ENCODE data around the gene TTBK2.

Gene TTBK2

GRCh38 chr15:42733027-42733426, 187.6 kb downstream of the TTBK2 start:
- no peaks in the 10 kb centered on the region for H3K27me3 ChIP-seq (replicated peaks; ENCODE audit: insufficient read depth, low read length)
- peaks cover 14% of the 10 kb centered on the region for H3K79me2 ChIP-seq (ENCODE audit: low read length)
- H2AFZ ChIP-seq (ENCODE audit: low read length) = no peak overlapping the region
- no peaks in the 10 kb centered on the region for H4K20me1 ChIP-seq (ENCODE audit: insufficient read depth, low read length)
- no peaks in the 10 kb centered on the region for H3K9me3 ChIP-seq (replicated peaks; ENCODE audit: insufficient read depth, low read length)
- no peaks in the 10 kb centered on the region for H3K9me2 ChIP-seq (replicated peaks; ENCODE audit: insufficient read depth, low read length)
- H3K4me1 ChIP-seq (ENCODE audit: low read length) = peaks cover 6% of the 10 kb centered on the region; the same call in 1 of the 2 replicates
- H3K9ac ChIP-seq (ENCODE audit: low read length) = no peak overlapping the region
- no peak overlapping the region for H3K4me2 ChIP-seq (ENCODE audit: low read depth, low read length)
- no peak overlapping the region for H3K27ac ChIP-seq (ENCODE audit: low read length)
- DNase-seq = no peak
- H3K4me3 ChIP-seq (ENCODE audit: low read length) = no peak overlapping the region
- TF ChIP-seq EZH2 (optimal IDR thresholded peaks at IDR 0.05; ENCODE audit: low read depth, low read length) (no peak), EZH2phosphoT487 (IDR thresholded peaks at IDR 0.05; ENCODE audit: low read length) (no peak), CTCF (IDR thresholded peaks at IDR 0.05; ENCODE audit: low read length) (no peak)
- no peaks in the 10 kb centered on the region; the same call in 1 of the 2 replicates for H3K36me3 ChIP-seq (replicated peaks; ENCODE audit: insufficient read depth, low read length)
- peaks cover 4% of the 10 kb centered on the region; the same call in 1 of the 2 replicates for H3F3A ChIP-seq (ENCODE audit: insufficient read depth, low read length)

DNA sequence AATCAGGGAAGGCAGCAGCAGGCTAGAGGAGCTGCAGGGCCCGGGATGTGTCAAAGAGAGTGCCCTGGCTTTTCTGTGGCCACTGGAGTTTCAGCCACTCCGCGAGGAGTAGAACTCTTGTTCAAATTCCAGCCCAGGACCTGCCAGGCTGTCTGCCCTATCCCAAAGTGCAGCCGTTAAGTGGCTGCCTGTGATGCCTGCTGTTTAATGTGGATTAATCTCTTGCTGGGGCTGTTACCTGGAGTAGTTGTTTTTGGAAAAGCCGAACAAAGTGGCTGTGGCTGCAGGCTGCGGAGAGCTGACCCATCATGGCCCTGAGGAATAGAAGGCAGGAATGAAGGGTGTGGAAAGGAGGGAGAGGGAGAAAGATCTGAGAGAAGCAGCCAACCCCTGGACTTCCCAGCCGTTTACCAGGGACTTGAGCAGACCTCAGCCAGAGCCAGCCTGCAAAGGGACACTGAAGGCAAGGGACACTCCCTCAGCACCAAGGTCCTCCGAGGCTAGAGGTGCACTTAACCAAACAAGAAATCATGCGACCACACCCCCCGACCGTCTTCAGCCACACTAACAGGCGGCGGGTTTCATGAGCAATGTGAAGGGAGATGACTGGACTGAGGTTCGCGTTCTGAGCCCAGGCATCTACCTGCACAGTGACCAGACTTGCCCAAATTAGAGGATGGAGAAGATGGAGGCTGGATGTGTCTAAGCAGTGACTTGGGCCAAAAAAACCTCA, 188.3 kb downstream of the TTBK2 start:
- no peak for TF ChIP-seq EZH2phosphoT487 (IDR thresholded peaks at IDR 0.05; ENCODE audit: low read length)
- TF ChIP-seq EZH2 (optimal IDR thresholded peaks at IDR 0.05; ENCODE audit: low read depth, low read length) = no peak
- no peak for TF ChIP-seq CTCF (IDR thresholded peaks at IDR 0.05; ENCODE audit: low read length)
- H2AFZ ChIP-seq (ENCODE audit: low read length) = no peak overlapping the region
- H4K20me1 ChIP-seq (ENCODE audit: insufficient read depth, low read length) = no peaks in the 10 kb centered on the region
- no peak overlapping the region for H3K27ac ChIP-seq (ENCODE audit: low read length)
- no peak overlapping the region for H3K4me2 ChIP-seq (ENCODE audit: low read depth, low read length)
- H3K4me3 ChIP-seq (ENCODE audit: low read length) = no peak overlapping the region
- no peak overlapping the region for H3K9ac ChIP-seq (ENCODE audit: low read length)
- H3K36me3 ChIP-seq (replicated peaks; ENCODE audit: insufficient read depth, low read length) = no peaks in the 10 kb centered on the region; the same call in 1 of the 2 replicates
- no peak for DNase-seq
- H3K4me1 ChIP-seq (ENCODE audit: low read length) = peaks cover 6% of the 10 kb centered on the region; the same call in 1 of the 2 replicates
- no peaks in the 10 kb centered on the region for H3K9me3 ChIP-seq (replicated peaks; ENCODE audit: insufficient read depth, low read length)
- no peaks in the 10 kb centered on the region for H3K27me3 ChIP-seq (replicated peaks; ENCODE audit: insufficient read depth, low read length)
- peaks cover 14% of the 10 kb centered on the region for H3K79me2 ChIP-seq (ENCODE audit: low read length)
- H3K9me2 ChIP-seq (replicated peaks; ENCODE audit: insufficient read depth, low read length) = no peaks in the 10 kb centered on the region
- H3F3A ChIP-seq (ENCODE audit: insufficient read depth, low read length) = peaks cover 4% of the 10 kb centered on the region; the same call in 1 of the 2 replicates

DNA sequence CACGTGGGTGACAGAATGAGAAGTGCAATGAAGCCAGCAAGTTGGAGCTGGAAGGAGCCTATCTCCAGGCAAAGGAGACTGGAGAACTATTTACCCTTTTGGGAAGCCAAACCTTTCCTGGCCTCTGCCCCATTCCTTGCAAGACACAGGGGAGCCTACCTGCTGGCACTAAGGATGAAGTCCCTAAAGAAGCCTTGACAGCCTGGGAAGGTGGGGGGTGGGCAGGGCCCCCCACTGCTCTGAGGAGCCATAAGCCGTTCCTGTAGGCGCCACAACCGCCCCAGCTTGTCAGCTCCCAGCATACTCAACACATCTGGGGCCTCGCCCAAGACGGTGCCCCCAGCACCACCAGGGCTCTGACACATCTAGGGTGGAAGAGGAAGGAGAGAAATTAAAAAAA, 189.1 kb downstream of the TTBK2 start:
- Histone ChIP-seq H3K79me2 (ENCODE audit: low read length) (peaks cover 14% of the 10 kb centered on the region), H3K27ac (ENCODE audit: low read length) (no peak overlapping the region), H4K20me1 (ENCODE audit: insufficient read depth, low read length) (no peaks in the 10 kb centered on the region), H3F3A (ENCODE audit: insufficient read depth, low read length) (no peaks in the 10 kb centered on the region), H3K9me2 (replicated peaks; ENCODE audit: insufficient read depth, low read length) (no peaks in the 10 kb centered on the region), H3K4me2 (ENCODE audit: low read depth, low read length) (no peak overlapping the region), H2AFZ (ENCODE audit: low read length) (no peak overlapping the region), H3K4me1 (ENCODE audit: low read length) (peaks cover 6% of the 10 kb centered on the region; the same call in 1 of the 2 replicates), H3K36me3 (replicated peaks; ENCODE audit: insufficient read depth, low read length) (no peaks in the 10 kb centered on the region; the same call in 1 of the 2 replicates), H3K4me3 (ENCODE audit: low read length) (no peak overlapping the region), H3K27me3 (replicated peaks; ENCODE audit: insufficient read depth, low read length) (no peaks in the 10 kb centered on the region), H3K9ac (ENCODE audit: low read length) (no peak overlapping the region), H3K9me3 (replicated peaks; ENCODE audit: insufficient read depth, low read length) (no peaks in the 10 kb centered on the region)
- DNase-seq = no peak
- TF ChIP-seq EZH2 (optimal IDR thresholded peaks at IDR 0.05; ENCODE audit: low read depth, low read length) (no peak), CTCF (IDR thresholded peaks at IDR 0.05; ENCODE audit: low read length) (no peak), EZH2phosphoT487 (IDR thresholded peaks at IDR 0.05; ENCODE audit: low read length) (no peak)

All from MM.1S (cell line).